ENCODE measurements around the gene STT3B. TPM values are rescaled to one million over a fixed set of nuclear protein-coding genes. Genes with fewer than 3 reads are reported as not detected.
"Not testable (repeated sequence)": the region's sequence is repeated elsewhere in the genome, so short reads cannot be mapped to it uniquely, and the experiment has no call there.

STT3B gene
- total RNA-seq, 2 experiments from 2014 or later, result 111 to 113 TPM

GRCh38 chr3:31503456-31503855 lies 29.3 kb upstream of the STT3B start:
- Mint-ChIP-seq H3K4me1 (ENCODE audit: low read depth) (peaks cover 36% of the 10 kb centered on the region), H3K27me3 (no peaks in the 10 kb centered on the region), H3K4me3 (no peak overlapping the region), H3K36me3 (ENCODE audit: low read depth) (no peaks in the 10 kb centered on the region), H3K27ac (no peak overlapping the region), H3K9me3 (no peaks in the 10 kb centered on the region)
- POLR2A ChIA-PET, result interaction anchor here (1.5 kb wide), 1 partner anchor 41 kb away, joined by 4 read pairs; no protein-coding TSS in a partner anchor
- no peak overlapping the region for H3K4me3 ChIP-seq (ENCODE audit: low read length)
- CTCF ChIA-PET, result interaction anchor here (1.3 kb wide), 1 partner anchor 13 kb away, joined by 3 read pairs; no protein-coding TSS in a partner anchor
- ATAC-seq (ENCODE audit: poor library complexity), result no peak
- peaks cover 16% of the 10 kb centered on the region for H3K4me1 ChIP-seq (ENCODE audit: insufficient read depth, low read length)
- H3K9me3 ChIP-seq (ENCODE audit: control insufficient read depth in 1 of 2, insufficient read depth in 1 of 2, low read length in 2 of 2), result no peaks in the 10 kb centered on the region
- H3K27me3 ChIP-seq (ENCODE audit: control insufficient read depth in 1 of 2, insufficient read depth in 2 of 2, low read length in 2 of 2), result no peaks in the 10 kb centered on the region
- no peaks in the 10 kb centered on the region for H3K36me3 ChIP-seq (ENCODE audit: insufficient read depth, low read length)
- no peak for DNase-seq
- intact Hi-C loops (cut with DNase I, micrococcal nuclease), result no loop called here
- no peak for TF ChIP-seq CTCF (IDR thresholded peaks at IDR 0.05)
- no peak overlapping the region for H3K27ac ChIP-seq (ENCODE audit: low read depth in 1 of 2, low read length in 2 of 2)

DNA sequence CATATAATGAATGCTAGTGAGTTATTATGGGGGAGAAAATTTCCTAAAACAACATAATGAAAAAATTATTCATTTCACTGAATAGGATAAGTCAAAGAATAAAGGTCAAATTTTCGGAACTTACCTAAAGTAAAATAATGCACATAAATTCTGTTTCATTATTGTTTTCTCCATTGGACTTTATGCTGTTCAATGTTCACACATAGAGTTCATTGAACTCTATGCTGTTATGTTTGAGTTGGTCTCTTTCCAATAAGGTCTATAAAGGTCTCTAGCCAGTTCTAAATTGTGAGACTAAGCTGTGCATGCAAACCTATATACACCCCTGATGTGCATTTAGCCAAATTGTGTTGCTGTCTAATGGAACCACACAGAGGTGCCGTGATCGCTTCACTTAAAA lies 28.5 kb upstream of the STT3B start:
- no peak overlapping the region for H3K4me3 ChIP-seq (ENCODE audit: low read length)
- DNase-seq (no peak), ATAC-seq (ENCODE audit: poor library complexity) (no peak)
- H3K27me3 ChIP-seq (ENCODE audit: control insufficient read depth in 1 of 2, insufficient read depth in 2 of 2, low read length in 2 of 2), result no peaks in the 10 kb centered on the region
- peaks cover 20% of the 10 kb centered on the region for H3K4me1 ChIP-seq (ENCODE audit: insufficient read depth, low read length)
- Mint-ChIP-seq H3K4me1 (ENCODE audit: low read depth) (peaks cover 44% of the 10 kb centered on the region), H3K4me3 (no peak overlapping the region), H3K36me3 (ENCODE audit: low read depth) (no peaks in the 10 kb centered on the region), H3K27me3 (no peaks in the 10 kb centered on the region), H3K27ac (no peak overlapping the region), H3K9me3 (no peaks in the 10 kb centered on the region)
- POLR2A ChIA-PET, result no interaction called here
- no peak overlapping the region for H3K27ac ChIP-seq (ENCODE audit: low read depth in 1 of 2, low read length in 2 of 2)
- no peak for TF ChIP-seq CTCF (IDR thresholded peaks at IDR 0.05)
- H3K36me3 ChIP-seq (ENCODE audit: insufficient read depth, low read length), result no peaks in the 10 kb centered on the region
- CTCF ChIA-PET, result interaction anchor here (1.3 kb wide), 1 partner anchor 13 kb away, joined by 3 read pairs; no protein-coding TSS in a partner anchor
- intact Hi-C loops (cut with DNase I, micrococcal nuclease), result no loop called here
- no peaks in the 10 kb centered on the region for H3K9me3 ChIP-seq (ENCODE audit: control insufficient read depth in 1 of 2, insufficient read depth in 1 of 2, low read length in 2 of 2)

DNA sequence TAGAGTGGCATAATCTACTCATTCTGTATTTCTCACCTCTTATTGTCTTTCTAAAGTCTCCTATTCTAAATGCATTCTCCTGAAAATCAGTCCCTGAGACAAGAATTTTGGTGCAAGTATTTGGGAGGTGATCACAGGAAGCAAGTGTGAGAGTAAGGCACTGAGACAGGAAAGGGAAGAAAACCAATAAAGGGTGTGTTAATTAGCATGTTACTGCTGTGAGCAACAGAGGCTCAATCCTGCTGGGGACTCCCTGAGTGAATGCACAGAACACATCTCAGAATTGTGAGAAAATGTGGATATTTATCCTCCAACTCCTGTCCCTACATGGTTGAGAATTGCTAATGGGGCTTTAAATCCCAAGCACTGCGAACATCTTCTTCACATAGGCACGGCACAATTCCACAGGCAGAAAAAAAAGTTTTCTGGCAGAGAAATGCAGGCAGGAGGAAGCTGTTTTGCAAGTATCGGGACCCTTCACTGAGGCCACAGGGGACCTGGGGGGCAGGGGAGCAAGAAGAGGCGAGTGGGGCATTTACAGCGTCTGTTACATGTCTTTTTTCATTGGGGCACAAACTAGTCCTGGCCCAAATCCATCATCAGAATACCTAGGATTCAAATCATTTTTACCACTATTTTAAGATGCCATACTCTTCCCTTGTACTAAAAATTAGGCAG lies 27.2 kb upstream of the STT3B start:
- intact Hi-C loops (cut with DNase I, micrococcal nuclease), result no loop called here
- Mint-ChIP-seq H3K4me1 (ENCODE audit: low read depth) (peaks cover 54% of the 10 kb centered on the region), H3K36me3 (ENCODE audit: low read depth) (no peaks in the 10 kb centered on the region), H3K27me3 (no peaks in the 10 kb centered on the region), H3K4me3 (no peak overlapping the region), H3K9me3 (no peaks in the 10 kb centered on the region), H3K27ac (no peak overlapping the region)
- no peak overlapping the region for H3K4me3 ChIP-seq (ENCODE audit: low read length)
- no peak overlapping the region for H3K27ac ChIP-seq (ENCODE audit: low read depth in 1 of 2, low read length in 2 of 2)
- CTCF ChIA-PET, result interaction anchor here (0.6 to 1.0 kb wide), 2 partner anchors 11 to 763 kb away, joined by 3 read pairs; no protein-coding TSS in a partner anchor
- H3K9me3 ChIP-seq (ENCODE audit: control insufficient read depth in 1 of 2, insufficient read depth in 1 of 2, low read length in 2 of 2), result no peaks in the 10 kb centered on the region
- H3K4me1 ChIP-seq (ENCODE audit: insufficient read depth, low read length), result peaks cover 28% of the 10 kb centered on the region
- POLR2A ChIA-PET, result interaction anchor here (0.6 to 0.7 kb wide), 2 partner anchors 132 to 1238 kb away, joined by 3 to 4 read pairs; no protein-coding TSS in a partner anchor
- no peak for TF ChIP-seq CTCF (IDR thresholded peaks at IDR 0.05)
- ATAC-seq (ENCODE audit: poor library complexity) (no peak), DNase-seq (peak in 2 of 14 experiments; percentile 6 to 22)
- no peaks in the 10 kb centered on the region for H3K27me3 ChIP-seq (ENCODE audit: control insufficient read depth in 1 of 2, insufficient read depth in 2 of 2, low read length in 2 of 2)
- H3K36me3 ChIP-seq (ENCODE audit: insufficient read depth, low read length), result no peaks in the 10 kb centered on the region

DNA sequence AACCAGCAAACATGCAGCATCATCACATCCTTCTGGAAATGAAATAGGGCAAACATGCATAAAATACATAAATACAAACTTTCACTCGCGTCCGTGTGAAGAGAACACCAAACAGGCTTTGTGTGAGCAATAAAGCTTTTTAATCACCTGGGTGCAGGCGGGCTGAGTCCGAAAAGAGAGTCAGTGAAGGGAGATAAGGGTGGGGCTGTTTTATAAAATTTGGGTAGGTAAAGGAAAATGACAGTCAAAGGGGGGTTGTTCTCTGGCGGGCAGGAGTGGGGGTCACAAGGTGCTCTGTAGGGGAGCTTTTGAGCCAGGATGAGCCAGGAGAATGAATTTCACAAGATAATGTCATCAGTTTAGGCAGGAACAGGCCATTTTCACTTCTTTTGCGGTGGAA lies 26.2 kb upstream of the STT3B start:
- H3K27ac Mint-ChIP-seq; H3K36me3 ChIP-seq (ENCODE audit: insufficient read depth, low read length); DNase-seq; H3K4me3 Mint-ChIP-seq; POLR2A ChIA-PET; H3K9me3 Mint-ChIP-seq; intact Hi-C loops (cut with DNase I, micrococcal nuclease); ATAC-seq (ENCODE audit: poor library complexity); CTCF ChIA-PET; H3K36me3 Mint-ChIP-seq (ENCODE audit: low read depth); H3K4me3 ChIP-seq (ENCODE audit: low read length); H3K27ac ChIP-seq (ENCODE audit: low read depth in 1 of 2, low read length in 2 of 2); H3K9me3 ChIP-seq (ENCODE audit: control insufficient read depth in 1 of 2, insufficient read depth in 1 of 2, low read length in 2 of 2); H3K27me3 Mint-ChIP-seq; H3K27me3 ChIP-seq (ENCODE audit: control insufficient read depth in 1 of 2, insufficient read depth in 2 of 2, low read length in 2 of 2): not testable (repeated sequence)
- H3K4me1 ChIP-seq (ENCODE audit: insufficient read depth, low read length), result peaks cover 28% of the 10 kb centered on the region
- H3K4me1 Mint-ChIP-seq (ENCODE audit: low read depth), result peaks cover 54% of the 10 kb centered on the region

Data from CD4-positive, alpha-beta T cell (primary cell).